BJ (cell line): ENCODE measurements around the gene TAF11L14. TPM values are rescaled to one million over a fixed set of nuclear protein-coding genes. Genes with fewer than 3 reads are reported as not detected.
"Not testable (repeated sequence)": the region's sequence is repeated elsewhere in the genome, so short reads cannot be mapped to it uniquely, and the experiment has no call there.

Experiments
- CTCF ChIA-PET: fragments of 350-600 bp; formaldehyde crosslinking; extraction: SDS; loops from one replicate; lab custom pipeline; 2021; ENCODE audit warnings: antibody characterized with exemption, inconsistent platforms; lab: Yijun Ruan, JAX
- POLR2A ChIA-PET: fragments of 300-600 bp; sonication (Branson Sonifier 250); formaldehyde crosslinking; extraction: SDS; loops from one replicate; lab custom pipeline; 2021; ENCODE audit warnings: antibody characterized with exemption; lab: Charles Lee
- DNase-seq: peaks from one replicate; pipeline ENCODE4 v3.0.0-alpha.2; 2011; ENCODE audit warnings: low read depth
- H3K27me3 ChIP-seq: 2 replicates; pipeline ENCODE4 v1.6.0; 2011; ENCODE audit warnings: low read length; ENCODE audit not compliant: control insufficient read depth, insufficient read depth
- H3K36me3 ChIP-seq: 2 replicates; pipeline ENCODE4 v1.5.1; 2011; ENCODE audit warnings: low read length; ENCODE audit not compliant: control insufficient read depth, insufficient read depth
- H3K4me3 ChIP-seq: 2 replicates; pipeline ENCODE4 v1.5.1; 2011; ENCODE audit warnings: low read depth, mild to moderate bottlenecking, control low read depth, low read length
- CTCF ChIP-seq: IDR thresholded peaks from 2 replicates; pipeline ENCODE4 v1.5.1; 2011; ENCODE audit warnings: low read depth, mild to moderate bottlenecking, control low read depth, inconsistent platforms, low read length, moderate library complexity; ENCODE audit not compliant: insufficient read depth
- polyA plus RNA-seq: library from polyadenylated mRNA; depleted of rRNA; stranded (reverse); fragments of >200 nt; gene quantifications from 2 replicates; pipeline ENCODE4 v1.2.3, GENCODE V29; 2011

The TAF11L14 gene
- polyA plus RNA-seq, 1 experiment = not detected

- TF ChIP-seq CTCF = no peak
- ChIA-PET POLR2A (no interaction called here), CTCF (no interaction called here)
- DNase-seq = no peak
- Histone ChIP-seq H3K36me3 (no peaks in the 10 kb centered on the region), H3K4me3 (no peak overlapping the region), H3K27me3 (no peaks in the 10 kb centered on the region)
These were observed 19.2 kb upstream of the TAF11L14 start for GRCh38 chr5:17614872-17615605.

GRCh38 chr5:17619354-17619753 is 14.9 kb upstream of the TAF11L14 start:
- POLR2A ChIA-PET = no interaction called here
- no peaks in the 10 kb centered on the region for H3K27me3 ChIP-seq
- CTCF ChIA-PET = no interaction called here
- no peak for TF ChIP-seq CTCF
- no peak for DNase-seq
- H3K4me3 ChIP-seq = no peak overlapping the region
- no peaks in the 10 kb centered on the region for H3K36me3 ChIP-seq

- Histone ChIP-seq H3K27me3 (no peaks in the 10 kb centered on the region), H3K4me3 (no peak overlapping the region), H3K36me3 (no peaks in the 10 kb centered on the region)
- TF ChIP-seq CTCF = peak; percentile 3; the same call in 1 of the 2 replicates
- no peak for DNase-seq
- CTCF ChIA-PET = no interaction called here
- POLR2A ChIA-PET = no interaction called here
These were observed 13.6 kb upstream of the TAF11L14 start for GRCh38 chr5:17620627-17621026.

GRCh38 chr5:17625686-17626085 is 8.6 kb upstream of the TAF11L14 start:
- no peak for DNase-seq
- ChIA-PET POLR2A (no interaction called here), CTCF (no interaction called here)
- H3K27me3 ChIP-seq = no peaks in the 10 kb centered on the region
- H3K4me3 ChIP-seq = no peak overlapping the region
- H3K36me3 ChIP-seq = no peaks in the 10 kb centered on the region
- no peak for TF ChIP-seq CTCF

GRCh38 chr5:17631788-17632187 is 2.5 kb upstream of the TAF11L14 start, which contains the start of gene TAF11L13:
Gene TAF11L13 (plus strand): TSS chr5:17632088.
- H3K4me3 ChIP-seq, H3K27me3 ChIP-seq, CTCF ChIA-PET, POLR2A ChIA-PET, H3K36me3 ChIP-seq, DNase-seq: not testable (repeated sequence)

- H3K36me3 ChIP-seq, CTCF ChIA-PET, DNase-seq, H3K4me3 ChIP-seq, POLR2A ChIA-PET, H3K27me3 ChIP-seq: not testable (repeated sequence)
These were observed 15.0 kb downstream of the TAF11L14 start for GRCh38 chr5:17649232-17649631.

- DNase-seq, CTCF ChIA-PET, POLR2A ChIA-PET, H3K27me3 ChIP-seq, H3K4me3 ChIP-seq, H3K36me3 ChIP-seq: not testable (repeated sequence)
These were observed 21.0 kb downstream of the TAF11L14 start for GRCh38 chr5:17655201-17655759.
